Endothelial cell of umbilical vein (primary cell): ENCODE measurements around the gene MINDY2.
A peak's percentile ranks its signal among the peaks of the same experiment; 100 is the strongest.

Experiments used
- CTCF ChIP-seq, 2 donors: IDR thresholded peaks; 1 replicate in 1 of 2; 2 replicates in 1 of 2; pipeline ENCODE4 v1.5.1; 2011; ENCODE audit warnings: low read length in 2 of 2, mild to moderate bottlenecking in 2 of 2, moderate library complexity in 2 of 2, control low read depth in 1 of 2, inconsistent platforms in 1 of 2, low read depth in 1 of 2; ENCODE audit not compliant: insufficient read depth in 1 of 2; ENCODE audit errors: extremely low read depth in 1 of 2
- EZH2 ChIP-seq: IDR thresholded peaks from 2 replicates; pipeline ENCODE4 v1.6.1; 2012; ENCODE audit warnings: borderline replicate concordance, low read depth, mild to moderate bottlenecking, moderate library complexity, low read length, inconsistent platforms; ENCODE audit not compliant: severe bottlenecking
- FOS ChIP-seq: IDR thresholded peaks from 2 replicates; pipeline ENCODE4 v1.6.1; 2011; ENCODE audit warnings: mild to moderate bottlenecking, low read length, moderate library complexity, borderline replicate concordance; ENCODE audit not compliant: insufficient read depth
- JUN ChIP-seq: IDR thresholded peaks from 2 replicates; pipeline ENCODE4 v1.6.1; 2011; ENCODE audit warnings: borderline replicate concordance, low read depth; ENCODE audit not compliant: insufficient read length, insufficient read depth
- MAX ChIP-seq: IDR thresholded peaks from 2 replicates; pipeline ENCODE4 v1.6.1; 2011; ENCODE audit not compliant: insufficient read depth, insufficient read length
- MYC ChIP-seq: IDR thresholded peaks from one replicate; pipeline ENCODE4 v1.6.1; 2011; ENCODE audit warnings: mild to moderate bottlenecking, low read depth, low read length
- POLR2A ChIP-seq: IDR thresholded peaks from 2 replicates; pipeline ENCODE4 v1.6.1; 2012; ENCODE audit warnings: low read depth, mild to moderate bottlenecking, control low read depth, low read length
- POLR2AphosphoS5 ChIP-seq: IDR thresholded peaks from 2 replicates; pipeline ENCODE4 v1.6.1; 2012; ENCODE audit warnings: low read depth, mild to moderate bottlenecking, control low read depth, low read length, moderate library complexity; ENCODE audit not compliant: insufficient read depth

GRCh38 chr15:58748852-58749531 lies 22.1 kb upstream of the MINDY2 start:
- no peak for TF ChIP-seq POLR2AphosphoS5
- TF ChIP-seq CTCF (IDR thresholded peaks at IDR 0.05; ENCODE audit: extremely low read depth in 1 of 2, insufficient read depth in 1 of 2, low read depth in 1 of 2, low read length in 2 of 2) = no peak
- no peak for TF ChIP-seq EZH2
- TF ChIP-seq MYC = no peak
- TF ChIP-seq POLR2A = peak; percentile 5
- TF ChIP-seq MAX = no peak
- TF ChIP-seq FOS = no peak
- TF ChIP-seq JUN = no peak
